Measurements from ENCODE around the gene MICU2.

MICU2 gene

GRCh38 chr13:21518617-21519144 is 85.3 kb downstream of the MICU2 start:
- Histone ChIP-seq H4K8ac (ENCODE audit: low read depth, low read length) (no peak overlapping the region), H3K18ac (ENCODE audit: low read length) (no peak overlapping the region), H2BK12ac (ENCODE audit: low read length) (no peak overlapping the region), H3K27ac (replicated peaks; ENCODE audit: low read length) (no peak overlapping the region), H3K9me3 (replicated peaks in 1 of 2; ENCODE audit: control insufficient read depth in 2 of 2, insufficient read depth in 1 of 2, low read depth in 1 of 2, low read length in 2 of 2) (no peaks in the 10 kb centered on the region), H3K9ac (ENCODE audit: low read depth, low read length, poor library complexity) (no peak overlapping the region), H3K4me3 (ENCODE audit: low read length in 2 of 2) (no peak overlapping the region), H3K36me3 (replicated peaks in 1 of 2; ENCODE audit: control insufficient read depth in 2 of 2, insufficient read depth in 2 of 2, low read length in 2 of 2) (peaks cover 0 to 41% of the 10 kb centered on the region in 2 donors), H2AK5ac (ENCODE audit: low read depth, low read length) (no peak overlapping the region), H3K4me1 (ENCODE audit: control insufficient read depth in 2 of 2, insufficient read depth in 1 of 2, low read depth in 1 of 2, low read length in 2 of 2) (no peaks in the 10 kb centered on the region), H3K23ac (ENCODE audit: low read depth, low read length, poor library complexity) (no peak overlapping the region), H2BK5ac (ENCODE audit: low read length) (no peak overlapping the region), H3K4me2 (ENCODE audit: insufficient read depth, low read length, poor library complexity, severe bottlenecking) (no peak overlapping the region), H2BK15ac (ENCODE audit: low read length) (no peak overlapping the region), H2BK120ac (ENCODE audit: low read depth, low read length) (no peak overlapping the region), H3K27me3 (ENCODE audit: control insufficient read depth in 3 of 3, insufficient read depth in 3 of 3, low read depth in 1 of 3, low read length in 3 of 3) (no peaks in the 10 kb centered on the region), H2AFZ (ENCODE audit: low read length) (no peak overlapping the region), H3K4ac (ENCODE audit: low read length) (no peak overlapping the region), H4K91ac (ENCODE audit: low read depth, low read length, poor library complexity) (no peak overlapping the region), H3K79me1 (ENCODE audit: low read depth, low read length) (no peaks in the 10 kb centered on the region), H3K14ac (ENCODE audit: low read length) (no peak overlapping the region)
- WGBS, 2 donors (ENCODE audit: extremely low coverage in 2 of 2, insufficient read length in 2 of 2, insufficient replicate concordance in 1 of 2) = no CpG with 5 or more reads among the region's 8 CpGs
- no peak for DNase-seq (ENCODE audit: low spot score)

- peaks cover 0 to 48% of the 10 kb centered on the region in 2 donors for H3K36me3 ChIP-seq (replicated peaks in 1 of 2; ENCODE audit: control insufficient read depth in 2 of 2, insufficient read depth in 2 of 2, low read length in 2 of 2)
- no peak overlapping the region for H2BK12ac ChIP-seq (ENCODE audit: low read length)
- H3K9ac ChIP-seq (ENCODE audit: low read depth, low read length, poor library complexity) = no peak overlapping the region
- H2AFZ ChIP-seq (ENCODE audit: low read length) = no peak overlapping the region
- H3K4ac ChIP-seq (ENCODE audit: low read length) = no peak overlapping the region
- no peak overlapping the region for H4K8ac ChIP-seq (ENCODE audit: low read depth, low read length)
- H3K79me1 ChIP-seq (ENCODE audit: low read depth, low read length) = no peaks in the 10 kb centered on the region
- no peak for DNase-seq (ENCODE audit: low spot score)
- no peak overlapping the region for H3K4me3 ChIP-seq (ENCODE audit: low read length in 2 of 2)
- H3K9me3 ChIP-seq (replicated peaks in 1 of 2; ENCODE audit: control insufficient read depth in 2 of 2, insufficient read depth in 1 of 2, low read depth in 1 of 2, low read length in 2 of 2) = peaks cover 0 to 3% of the 10 kb centered on the region in 2 donors
- no peak overlapping the region for H3K23ac ChIP-seq (ENCODE audit: low read depth, low read length, poor library complexity)
- WGBS, 2 donors (ENCODE audit: extremely low coverage in 2 of 2, insufficient read length in 2 of 2, insufficient replicate concordance in 1 of 2) = no CpG with 5 or more reads among the region's 16 CpGs
- H2BK120ac ChIP-seq (ENCODE audit: low read depth, low read length) = no peak overlapping the region
- H3K14ac ChIP-seq (ENCODE audit: low read length) = no peak overlapping the region
- no peak overlapping the region for H2AK5ac ChIP-seq (ENCODE audit: low read depth, low read length)
- H4K91ac ChIP-seq (ENCODE audit: low read depth, low read length, poor library complexity) = no peak overlapping the region
- no peak overlapping the region for H3K4me2 ChIP-seq (ENCODE audit: insufficient read depth, low read length, poor library complexity, severe bottlenecking)
- H3K27me3 ChIP-seq (ENCODE audit: control insufficient read depth in 3 of 3, insufficient read depth in 3 of 3, low read depth in 1 of 3, low read length in 3 of 3) = no peaks in the 10 kb centered on the region
- H2BK5ac ChIP-seq (ENCODE audit: low read length) = no peak overlapping the region
- no peaks in the 10 kb centered on the region for H3K4me1 ChIP-seq (ENCODE audit: control insufficient read depth in 2 of 2, insufficient read depth in 1 of 2, low read depth in 1 of 2, low read length in 2 of 2)
- no peak overlapping the region for H2BK15ac ChIP-seq (ENCODE audit: low read length)
- H3K18ac ChIP-seq (ENCODE audit: low read length) = no peak overlapping the region
- H3K27ac ChIP-seq (replicated peaks; ENCODE audit: low read length) = no peak overlapping the region
These were observed 86.4 kb downstream of the MICU2 start for GRCh38 chr13:21517576-21517975.

GRCh38 chr13:21516805-21517204 is 87.2 kb downstream of the MICU2 start:
- Histone ChIP-seq H3K9ac (ENCODE audit: low read depth, low read length, poor library complexity) (no peak overlapping the region), H3K9me3 (replicated peaks in 1 of 2; ENCODE audit: control insufficient read depth in 2 of 2, insufficient read depth in 1 of 2, low read depth in 1 of 2, low read length in 2 of 2) (peaks cover 0 to 3% of the 10 kb centered on the region in 2 donors), H3K27me3 (ENCODE audit: control insufficient read depth in 3 of 3, insufficient read depth in 3 of 3, low read depth in 1 of 3, low read length in 3 of 3) (no peaks in the 10 kb centered on the region), H3K18ac (ENCODE audit: low read length) (no peak overlapping the region), H3K27ac (replicated peaks; ENCODE audit: low read length) (no peak overlapping the region), H3K4me2 (ENCODE audit: insufficient read depth, low read length, poor library complexity, severe bottlenecking) (no peak overlapping the region), H4K8ac (ENCODE audit: low read depth, low read length) (no peak overlapping the region), H3K14ac (ENCODE audit: low read length) (no peak overlapping the region), H2BK120ac (ENCODE audit: low read depth, low read length) (no peak overlapping the region), H3K4me1 (ENCODE audit: control insufficient read depth in 2 of 2, insufficient read depth in 1 of 2, low read depth in 1 of 2, low read length in 2 of 2) (no peaks in the 10 kb centered on the region), H2BK15ac (ENCODE audit: low read length) (no peak overlapping the region), H3K23ac (ENCODE audit: low read depth, low read length, poor library complexity) (no peak overlapping the region), H2AFZ (ENCODE audit: low read length) (no peak overlapping the region), H2AK5ac (ENCODE audit: low read depth, low read length) (no peak overlapping the region), H2BK12ac (ENCODE audit: low read length) (no peak overlapping the region), H2BK5ac (ENCODE audit: low read length) (no peak overlapping the region), H3K4me3 (ENCODE audit: low read length in 2 of 2) (no peak overlapping the region), H3K79me1 (ENCODE audit: low read depth, low read length) (no peaks in the 10 kb centered on the region), H3K36me3 (replicated peaks in 1 of 2; ENCODE audit: control insufficient read depth in 2 of 2, insufficient read depth in 2 of 2, low read length in 2 of 2) (peaks cover 0 to 45% of the 10 kb centered on the region in 2 donors), H4K91ac (ENCODE audit: low read depth, low read length, poor library complexity) (no peak overlapping the region), H3K4ac (ENCODE audit: low read length) (no peak overlapping the region)
- no CpG with 5 or more reads among the region's 2 CpGs for WGBS, 2 donors (ENCODE audit: extremely low coverage in 2 of 2, insufficient read length in 2 of 2, insufficient replicate concordance in 1 of 2)
- no peak for DNase-seq (ENCODE audit: low spot score)

- Histone ChIP-seq H2BK120ac (ENCODE audit: low read depth, low read length) (no peak overlapping the region), H4K91ac (ENCODE audit: low read depth, low read length, poor library complexity) (no peak overlapping the region), H4K8ac (ENCODE audit: low read depth, low read length) (no peak overlapping the region), H3K36me3 (replicated peaks in 1 of 2; ENCODE audit: control insufficient read depth in 2 of 2, insufficient read depth in 2 of 2, low read length in 2 of 2) (peaks cover 3 to 48% of the 10 kb centered on the region in 2 donors), H3K23ac (ENCODE audit: low read depth, low read length, poor library complexity) (no peak overlapping the region), H2AK5ac (ENCODE audit: low read depth, low read length) (no peak overlapping the region), H3K4me2 (ENCODE audit: insufficient read depth, low read length, poor library complexity, severe bottlenecking) (no peak overlapping the region), H2BK12ac (ENCODE audit: low read length) (no peak overlapping the region), H3K4me3 (ENCODE audit: low read length in 2 of 2) (no peak overlapping the region), H3K27me3 (ENCODE audit: control insufficient read depth in 3 of 3, insufficient read depth in 3 of 3, low read depth in 1 of 3, low read length in 3 of 3) (no peaks in the 10 kb centered on the region), H3K4me1 (ENCODE audit: control insufficient read depth in 2 of 2, insufficient read depth in 1 of 2, low read depth in 1 of 2, low read length in 2 of 2) (no peaks in the 10 kb centered on the region), H2BK15ac (ENCODE audit: low read length) (no peak overlapping the region), H3K79me1 (ENCODE audit: low read depth, low read length) (no peaks in the 10 kb centered on the region), H3K9me3 (replicated peaks in 1 of 2; ENCODE audit: control insufficient read depth in 2 of 2, insufficient read depth in 1 of 2, low read depth in 1 of 2, low read length in 2 of 2) (peaks cover 0 to 3% of the 10 kb centered on the region in 2 donors), H2BK5ac (ENCODE audit: low read length) (no peak overlapping the region), H3K4ac (ENCODE audit: low read length) (no peak overlapping the region), H2AFZ (ENCODE audit: low read length) (no peak overlapping the region), H3K14ac (ENCODE audit: low read length) (no peak overlapping the region), H3K18ac (ENCODE audit: low read length) (no peak overlapping the region), H3K27ac (replicated peaks; ENCODE audit: low read length) (no peak overlapping the region), H3K9ac (ENCODE audit: low read depth, low read length, poor library complexity) (no peak overlapping the region)
- no CpG with 5 or more reads among the region's 4 CpGs for WGBS, 2 donors (ENCODE audit: extremely low coverage in 2 of 2, insufficient read length in 2 of 2, insufficient replicate concordance in 1 of 2)
- DNase-seq (ENCODE audit: low spot score) = no peak
These were observed 92.1 kb downstream of the MICU2 start for GRCh38 chr13:21511849-21512248.
